ENCODE measurements around the gene PDE2A.

Gene PDE2A

GRCh38 chr11:72673943-72674828, at the start of gene PDE2A:
Gene PDE2A, minus strand, starts transcription at chr11:72674422. Its CDS starts 215 bp downstream, at chr11:72674207.
- no peak for FAIRE-seq

GRCh38 chr11:72723508-72723907, 49.3 kb upstream of the PDE2A start:
- FAIRE-seq: no peak

More at GRCh38 chr11:72673943-72674828, at the start of gene PDE2A:
- no peak for DNase-seq (ENCODE audit: insufficient read length, low spot score)

GRCh38 chr11:72722050-72722748, 48.0 kb upstream of the PDE2A start:
- DNase-seq (ENCODE audit: insufficient read length, low spot score) (peak; percentile 92), FAIRE-seq (peak; percentile 98)

More at GRCh38 chr11:72723508-72723907, 49.3 kb upstream of the PDE2A start:
- no peak for DNase-seq (ENCODE audit: insufficient read length, low spot score)

- FAIRE-seq: no peak
- DNase-seq (ENCODE audit: insufficient read length, low spot score): no peak
Observed at GRCh38 chr11:72721689-72722049, 47.4 kb upstream of the PDE2A start.

GRCh38 chr11:72721276-72721675, 47.1 kb upstream of the PDE2A start:
- DNase-seq (ENCODE audit: insufficient read length, low spot score): no peak
- no peak for FAIRE-seq

GRCh38 chr11:72720784-72721183, 46.6 kb upstream of the PDE2A start:
- DNase-seq (ENCODE audit: insufficient read length, low spot score): no peak
- FAIRE-seq: no peak

GRCh38 chr11:72720047-72720446, 45.8 kb upstream of the PDE2A start:
- FAIRE-seq (no peak), DNase-seq (ENCODE audit: insufficient read length, low spot score) (no peak)

GRCh38 chr11:72719551-72719950, 45.3 kb upstream of the PDE2A start:
- DNase-seq (ENCODE audit: insufficient read length, low spot score): no peak
- FAIRE-seq: no peak

- peak; percentile 68 for FAIRE-seq
Observed at GRCh38 chr11:72719144-72719543, 44.9 kb upstream of the PDE2A start.

GRCh38 chr11:72718101-72718501, 43.9 kb upstream of the PDE2A start:
- DNase-seq (ENCODE audit: insufficient read length, low spot score) (no peak), FAIRE-seq (no peak)

More at GRCh38 chr11:72719144-72719543, 44.9 kb upstream of the PDE2A start:
- DNase-seq (ENCODE audit: insufficient read length, low spot score): no peak

GRCh38 chr11:72716788-72717435, 42.7 kb upstream of the PDE2A start:
- no peak for FAIRE-seq
- no peak for DNase-seq (ENCODE audit: insufficient read length, low spot score)

GRCh38 chr11:72716290-72716689, 42.1 kb upstream of the PDE2A start:
- DNase-seq (ENCODE audit: insufficient read length, low spot score): no peak

GRCh38 chr11:72712841-72713240, 38.6 kb upstream of the PDE2A start:
- FAIRE-seq: no peak
- DNase-seq (ENCODE audit: insufficient read length, low spot score): no peak

More at GRCh38 chr11:72716290-72716689, 42.1 kb upstream of the PDE2A start:
- no peak for FAIRE-seq

- no peak for DNase-seq (ENCODE audit: insufficient read length, low spot score)
Observed at GRCh38 chr11:72712168-72712751, 38.0 kb upstream of the PDE2A start.

GRCh38 chr11:72711141-72711540, 36.9 kb upstream of the PDE2A start:
- no peak for FAIRE-seq
- no peak for DNase-seq (ENCODE audit: insufficient read length, low spot score)

More at GRCh38 chr11:72712168-72712751, 38.0 kb upstream of the PDE2A start:
- FAIRE-seq: no peak

GRCh38 chr11:72710278-72710677, 36.1 kb upstream of the PDE2A start:
- DNase-seq (ENCODE audit: insufficient read length, low spot score) (no peak), FAIRE-seq (no peak)

GRCh38 chr11:72709478-72710238, 35.4 kb upstream of the PDE2A start:
- DNase-seq (ENCODE audit: insufficient read length, low spot score) (no peak), FAIRE-seq (no peak)

- DNase-seq (ENCODE audit: insufficient read length, low spot score) (no peak), FAIRE-seq (no peak)
Observed at GRCh38 chr11:72707032-72707431, 32.8 kb upstream of the PDE2A start.

- FAIRE-seq: no peak
- DNase-seq (ENCODE audit: insufficient read length, low spot score): no peak
Observed at GRCh38 chr11:72706579-72706978, 32.4 kb upstream of the PDE2A start.
